Measurements from ENCODE around the gene SCUBE1.
"Not testable (repeated sequence)": the region's sequence is repeated elsewhere in the genome, so short reads cannot be mapped to it uniquely, and the experiment has no call there.

Gene SCUBE1

DNA sequence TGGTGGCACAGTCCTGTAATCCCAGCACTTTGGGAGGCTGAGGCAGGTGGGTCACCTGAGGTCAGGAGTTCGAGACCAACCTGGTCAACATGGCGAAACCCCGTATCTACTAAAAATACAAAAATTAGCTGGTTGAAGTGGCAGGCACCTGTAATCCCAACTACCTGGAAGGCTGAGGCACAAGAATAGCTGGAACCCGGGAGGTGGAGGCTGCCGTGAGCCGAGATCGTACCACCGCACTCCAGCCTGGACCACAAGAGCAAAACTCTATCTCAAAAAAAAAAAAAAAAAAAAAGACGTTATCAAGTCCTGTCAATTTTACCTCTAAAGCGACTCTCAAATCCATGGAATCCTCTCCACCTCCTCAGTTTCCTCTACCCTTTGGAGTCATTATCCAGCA is 12.5 kb upstream of the SCUBE1 start:
- DNase-seq: not testable (repeated sequence)

DNA sequence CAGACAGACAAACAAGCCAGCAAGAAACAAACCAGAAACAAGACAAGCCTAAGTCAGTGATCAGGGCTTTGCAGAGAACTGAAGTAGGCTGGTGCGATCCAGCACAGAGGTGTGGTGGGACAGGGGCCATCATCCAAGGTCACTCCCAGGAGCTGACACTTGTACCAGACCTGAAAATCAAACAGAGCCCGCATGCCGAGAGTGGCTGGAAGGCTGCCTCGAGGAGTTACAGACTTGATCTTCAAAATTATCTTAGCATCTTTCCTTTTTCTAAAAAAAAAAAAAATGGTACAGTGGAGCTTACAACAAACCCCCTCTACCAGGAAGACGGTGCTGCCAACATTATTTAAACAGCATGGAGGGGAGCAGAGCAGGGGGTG is 8.8 kb upstream of the SCUBE1 start:
- DNase-seq: no peak

DNA sequence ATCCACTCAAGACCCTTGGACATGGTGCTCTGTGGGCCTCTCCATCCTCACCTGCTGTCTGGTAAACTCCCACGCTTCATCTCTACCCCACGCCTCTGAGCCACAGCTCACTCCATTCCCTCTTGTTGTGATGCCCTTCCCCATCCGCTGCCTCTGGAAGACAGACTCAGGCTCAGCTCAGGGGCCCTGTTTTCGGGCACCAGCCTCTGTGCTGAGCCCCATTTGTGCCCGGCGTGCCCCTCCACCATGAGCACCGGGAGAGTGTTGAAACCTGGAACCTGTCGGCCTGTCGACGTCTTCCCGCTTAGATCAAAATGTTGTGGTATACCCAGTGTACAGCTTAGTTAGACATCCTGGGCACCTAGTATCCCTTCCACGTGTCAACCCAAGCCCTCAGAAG is 6.5 kb upstream of the SCUBE1 start:
- no peak for DNase-seq

DNA sequence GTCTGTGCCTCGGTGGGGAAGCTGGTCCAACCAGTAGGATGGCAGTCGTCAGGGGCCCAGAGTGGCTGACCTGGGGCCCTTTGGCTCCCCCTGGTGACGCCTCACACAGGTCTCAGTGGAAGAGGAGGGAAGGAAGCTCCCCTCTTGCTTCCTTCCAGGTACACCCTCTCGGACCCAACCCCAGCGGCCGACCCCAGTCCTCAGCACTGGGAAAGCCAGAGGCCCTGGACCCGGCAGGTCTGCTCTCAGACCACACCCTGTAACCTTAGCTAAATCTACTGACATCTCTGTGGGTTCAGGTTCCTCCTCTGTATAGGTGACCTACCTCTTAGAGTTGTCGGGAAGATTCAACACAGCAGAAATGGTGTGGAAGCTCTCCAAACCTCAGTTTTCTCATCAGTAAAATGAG is 3.4 kb upstream of the SCUBE1 start:
- no peak for DNase-seq

DNA sequence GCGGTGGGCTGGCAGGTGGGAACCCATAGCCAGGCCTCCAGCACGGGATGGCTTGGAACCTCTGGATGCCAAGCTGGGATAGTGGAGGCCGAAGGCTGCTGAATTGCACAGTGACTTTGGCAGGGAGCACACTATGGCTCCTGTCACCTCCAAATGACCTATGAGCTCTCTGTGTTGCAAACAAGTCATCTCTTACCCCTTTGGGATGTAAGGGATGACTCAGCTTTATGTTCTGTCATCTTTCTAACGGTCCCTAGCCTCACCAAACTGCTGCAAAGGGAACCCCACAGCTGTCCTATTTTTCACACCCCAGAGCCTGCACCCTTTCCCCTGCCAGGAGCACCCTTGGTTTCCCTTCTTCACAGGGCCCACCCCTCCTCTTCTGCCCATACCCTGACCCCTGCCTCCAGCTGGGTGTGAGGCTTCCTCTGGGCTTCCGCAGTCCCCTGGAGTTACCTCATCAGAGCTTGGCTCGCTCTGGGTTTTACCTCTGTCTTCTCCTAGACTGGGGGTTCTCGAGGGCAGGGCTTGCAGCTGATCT is 2.7 kb upstream of the SCUBE1 start:
- no peak for DNase-seq

DNA sequence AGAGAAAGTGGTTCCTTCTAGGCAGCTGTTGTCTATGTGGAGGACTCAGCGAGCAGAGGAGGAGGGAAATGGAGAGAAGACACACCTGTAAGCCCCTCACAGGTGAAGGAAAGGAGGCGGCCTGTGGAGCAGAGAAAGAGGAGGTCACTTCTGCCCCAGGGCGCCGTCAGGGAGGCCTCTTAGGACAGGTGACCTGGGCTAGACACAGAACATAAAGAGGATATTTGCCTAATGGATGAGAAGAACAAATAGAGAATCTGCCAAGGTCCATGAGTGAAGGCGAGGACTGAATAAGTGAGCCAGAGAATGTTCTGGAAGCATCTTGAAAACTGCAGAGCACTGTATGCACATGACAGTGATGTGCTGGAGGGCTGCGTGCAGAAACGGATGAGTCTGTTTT is 2.2 kb upstream of the SCUBE1 start:
- DNase-seq: no peak

DNA sequence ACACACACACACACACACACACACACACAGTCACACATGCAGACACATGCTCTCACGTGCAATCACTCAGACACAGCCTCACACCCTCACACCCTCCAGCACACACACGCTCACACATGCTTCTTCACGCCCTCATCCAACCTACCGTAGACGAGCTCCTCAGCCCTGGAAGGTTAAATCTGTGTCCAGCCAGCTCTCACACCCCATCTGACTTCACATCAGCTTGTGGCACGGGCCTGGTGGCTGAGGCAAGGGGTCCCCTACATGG is 1.3 kb upstream of the SCUBE1 start:
- DNase-seq: no peak

DNA sequence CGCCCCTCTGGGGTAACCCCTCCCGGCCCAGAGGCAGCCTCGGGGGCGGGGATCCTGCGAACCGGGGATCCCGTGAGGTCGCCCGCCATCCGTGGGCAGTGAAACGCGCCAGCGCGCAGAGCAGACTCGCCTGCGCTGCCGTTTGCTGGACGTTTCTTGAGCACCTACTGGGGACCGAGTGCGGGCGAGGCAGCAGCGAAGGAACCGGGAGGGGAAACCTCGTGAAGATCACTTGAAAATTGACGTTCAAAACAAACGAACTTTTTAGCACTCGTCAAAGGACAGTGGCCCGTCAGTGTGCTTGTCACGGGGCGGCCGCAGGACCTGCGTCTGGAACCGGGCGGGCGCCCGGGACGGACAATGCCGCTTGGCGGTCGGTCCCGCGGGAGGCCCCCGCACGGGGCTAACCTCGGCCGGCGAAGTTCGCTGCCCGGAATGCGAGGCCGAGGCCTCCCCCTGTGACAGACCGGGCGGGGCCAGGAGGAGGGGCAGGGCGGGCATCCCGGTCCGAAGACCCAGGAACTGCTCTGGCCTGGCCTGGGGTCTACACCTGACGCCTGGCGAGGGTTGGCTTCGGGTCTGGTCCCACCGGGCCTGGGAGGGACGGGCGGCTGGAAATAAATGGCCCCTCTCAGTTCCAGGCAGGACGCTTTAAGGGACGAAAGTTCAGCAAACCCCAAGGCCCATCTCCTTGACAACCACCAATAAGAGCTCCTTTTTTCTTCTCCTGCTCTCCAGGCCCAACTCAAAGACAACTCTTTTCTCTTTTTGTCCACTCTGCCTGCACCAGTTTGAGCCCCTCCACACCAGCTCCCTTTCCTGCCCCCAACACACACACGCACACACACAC is 723 bp upstream of the SCUBE1 start:
- no peak for DNase-seq

DNA sequence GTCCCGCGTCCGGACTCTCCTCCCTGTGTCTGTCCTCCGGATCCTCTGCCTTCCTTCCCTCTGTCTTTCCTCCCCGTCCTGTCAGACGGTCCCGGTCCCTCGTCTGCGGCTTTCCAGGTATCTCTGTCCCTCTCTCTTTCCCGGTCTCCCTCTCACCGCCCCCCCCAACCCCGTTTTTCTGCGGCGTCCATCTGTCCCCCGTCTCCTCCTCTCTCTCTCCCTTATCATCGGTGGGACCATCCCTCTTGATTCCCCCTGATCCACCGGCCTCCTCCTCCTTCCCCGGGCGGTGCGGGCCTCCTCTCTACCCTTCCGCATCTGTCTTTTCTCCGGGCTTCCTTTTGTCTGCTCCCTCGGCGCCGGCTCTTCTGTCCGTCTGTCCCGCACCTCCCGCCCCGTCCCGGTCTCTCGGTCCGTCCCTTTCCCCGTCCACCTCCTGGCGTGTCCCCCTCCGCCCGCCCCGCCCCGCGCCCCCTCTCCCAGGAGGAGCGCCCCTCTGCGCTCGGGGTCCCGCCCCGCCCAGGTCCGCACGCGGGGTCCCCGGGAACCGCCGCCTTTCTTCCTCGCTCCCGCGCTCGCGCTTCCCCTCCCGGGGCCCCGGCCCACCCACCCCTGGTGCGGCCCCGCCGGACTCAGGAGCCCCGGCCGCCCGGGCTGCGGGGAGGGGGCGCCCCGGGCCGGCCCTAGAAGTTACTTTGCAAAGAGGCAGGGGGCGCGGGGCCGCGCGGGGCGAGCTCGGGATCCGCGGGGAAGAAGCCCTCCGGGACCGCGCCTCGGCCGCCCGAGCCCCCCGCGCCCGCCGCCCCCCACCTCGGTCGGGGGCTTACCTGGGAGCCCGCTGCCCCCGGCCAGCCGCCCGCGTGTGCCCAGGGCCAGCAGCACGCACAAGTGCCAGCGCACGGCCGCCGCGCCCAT is 568 bp downstream of the SCUBE1 start:
- DNase-seq: no peak

DNA sequence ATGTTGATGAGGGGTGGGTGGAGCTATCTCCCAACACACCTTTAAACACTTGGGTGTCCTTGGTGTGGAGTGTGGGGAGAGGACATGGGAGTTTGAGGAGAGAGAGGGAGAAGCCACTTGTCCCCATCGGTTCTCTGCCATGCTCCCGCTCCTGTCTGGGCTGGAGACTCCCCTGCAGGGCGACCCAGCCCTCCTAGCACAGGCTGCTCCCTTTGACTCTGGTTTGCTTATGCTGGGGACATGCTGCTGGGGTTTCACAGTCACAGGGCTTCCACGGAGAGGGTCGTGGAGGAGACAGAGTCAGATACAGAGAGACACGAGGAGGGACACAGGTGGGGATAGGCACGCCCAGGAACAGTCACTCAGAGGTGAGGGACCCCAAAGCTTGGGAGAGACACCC is 1.6 kb downstream of the SCUBE1 start:
- DNase-seq: no peak

DNA sequence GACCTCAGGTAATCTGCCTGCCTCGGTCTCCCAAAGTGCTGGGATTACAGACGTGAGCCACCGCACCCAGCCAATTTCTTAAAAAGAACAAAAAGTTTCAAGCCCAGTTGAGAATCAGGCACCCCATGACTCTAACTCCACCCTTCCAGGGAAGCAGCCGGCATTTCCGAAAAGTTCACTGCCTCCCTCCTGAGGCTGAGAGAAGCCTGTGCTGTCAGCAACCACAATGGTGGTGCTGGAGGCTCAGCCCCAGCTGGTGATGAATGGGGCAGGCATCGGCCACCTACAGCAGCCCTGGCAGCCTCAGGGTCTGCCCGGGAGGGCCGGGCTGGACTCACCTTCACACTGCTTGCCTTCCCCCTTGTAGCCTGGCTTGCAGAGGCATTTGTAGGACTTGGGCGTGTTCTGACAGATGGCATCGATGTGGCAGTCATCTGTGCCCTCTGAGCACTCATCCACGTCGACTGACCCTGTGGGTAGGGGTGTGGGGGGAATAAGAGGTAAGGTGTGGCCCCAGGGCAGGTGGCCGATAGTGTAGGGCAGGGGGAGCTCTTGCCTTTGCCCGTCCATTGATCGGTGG is 4.3 kb downstream of the SCUBE1 start:
- no peak for DNase-seq

DNA sequence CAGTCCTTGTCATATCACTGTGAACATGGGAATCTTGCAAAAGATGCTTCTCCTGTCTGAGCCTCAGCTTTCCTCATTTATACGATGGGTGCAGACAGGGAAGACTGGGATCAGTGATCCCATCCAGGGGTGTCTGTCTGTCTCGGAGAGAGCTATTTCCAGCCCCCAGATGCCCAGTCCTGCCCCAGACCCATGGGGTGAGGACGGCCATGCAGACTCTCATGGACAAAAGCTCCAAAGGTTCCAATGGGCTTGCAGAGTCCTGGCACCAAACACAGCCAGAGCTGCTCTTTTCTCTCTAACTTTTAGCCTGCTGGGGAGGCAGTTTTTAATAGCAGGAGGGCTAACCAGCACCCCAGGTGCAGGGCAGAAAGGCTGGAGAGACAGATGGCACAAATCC is 5.2 kb downstream of the SCUBE1 start:
- DNase-seq: no peak

DNA sequence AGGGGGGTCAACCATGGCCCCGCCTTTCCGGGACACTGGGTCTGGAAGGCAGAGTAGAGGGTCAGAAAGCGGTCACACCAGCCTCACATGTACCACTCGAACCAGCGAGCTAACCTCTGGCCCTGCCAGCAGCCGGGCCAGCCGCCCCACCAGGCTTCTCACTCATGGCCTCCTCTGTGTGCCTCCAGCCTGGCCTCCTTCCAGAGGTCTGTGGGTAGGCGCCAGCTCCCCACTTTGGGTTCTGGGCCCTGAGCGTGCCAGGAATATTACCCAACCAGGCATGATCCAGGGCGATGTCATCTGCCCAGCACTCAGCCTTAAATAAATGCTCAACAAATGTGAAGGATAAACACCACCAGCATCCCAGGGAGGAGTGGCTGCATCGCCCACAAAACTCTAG is 5.8 kb downstream of the SCUBE1 start:
- DNase-seq: no peak

DNA sequence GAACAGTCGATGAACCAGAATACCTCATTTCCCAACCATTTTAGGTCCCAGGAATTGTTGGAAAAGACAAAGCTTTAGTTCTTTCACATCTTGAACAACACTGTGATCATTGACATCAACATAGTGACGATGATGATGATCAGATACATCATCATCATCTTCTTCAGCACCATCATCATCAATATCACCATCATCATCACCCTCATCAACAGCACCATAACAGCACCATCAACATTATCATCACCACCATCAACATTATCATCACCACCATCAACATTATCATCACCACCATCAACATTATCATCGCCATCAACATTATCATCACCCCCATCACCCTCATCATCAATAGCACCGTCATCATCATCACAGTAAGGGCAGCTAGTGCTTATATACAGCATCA is 8.8 kb downstream of the SCUBE1 start:
- no peak for DNase-seq

DNA sequence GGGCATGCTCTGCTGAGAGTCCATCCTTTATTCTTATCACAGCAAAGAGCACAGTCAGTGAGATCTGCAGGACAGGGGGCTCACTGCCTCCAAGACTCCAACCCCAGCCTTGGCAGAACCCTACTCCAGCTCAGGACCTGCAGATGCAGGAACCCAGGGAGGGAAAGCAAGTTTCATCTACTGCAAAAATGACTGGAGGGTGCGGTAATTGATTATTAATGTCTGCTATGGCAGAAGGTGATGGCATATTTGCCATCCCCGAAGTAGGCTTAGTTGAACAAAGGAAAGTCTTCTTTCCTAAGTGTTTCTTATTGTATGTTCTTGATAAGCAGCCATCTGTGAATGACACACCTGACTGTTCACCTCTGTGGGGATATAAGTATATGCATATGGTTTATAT is 9.2 kb downstream of the SCUBE1 start:
- no peak for DNase-seq

DNA sequence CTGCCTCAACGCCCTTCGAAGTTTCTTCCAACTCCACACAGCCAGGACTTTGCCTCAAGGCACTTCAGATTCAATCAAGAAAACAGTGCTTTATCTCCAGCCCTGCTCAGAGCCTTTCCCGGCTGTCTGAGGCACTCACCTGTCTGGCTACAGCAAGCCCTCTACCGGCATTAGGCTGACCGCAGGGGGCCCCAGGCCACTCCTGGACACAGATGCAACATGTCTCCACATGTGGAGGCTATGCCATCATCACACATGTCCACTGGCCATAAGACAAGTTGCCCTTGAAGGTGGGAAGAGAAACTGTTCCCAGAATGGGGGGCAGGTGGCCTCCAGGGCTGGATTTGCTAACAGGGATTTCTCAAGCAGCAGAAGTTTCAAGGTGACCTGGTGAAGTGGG is 10.0 kb downstream of the SCUBE1 start:
- DNase-seq: no peak

DNA sequence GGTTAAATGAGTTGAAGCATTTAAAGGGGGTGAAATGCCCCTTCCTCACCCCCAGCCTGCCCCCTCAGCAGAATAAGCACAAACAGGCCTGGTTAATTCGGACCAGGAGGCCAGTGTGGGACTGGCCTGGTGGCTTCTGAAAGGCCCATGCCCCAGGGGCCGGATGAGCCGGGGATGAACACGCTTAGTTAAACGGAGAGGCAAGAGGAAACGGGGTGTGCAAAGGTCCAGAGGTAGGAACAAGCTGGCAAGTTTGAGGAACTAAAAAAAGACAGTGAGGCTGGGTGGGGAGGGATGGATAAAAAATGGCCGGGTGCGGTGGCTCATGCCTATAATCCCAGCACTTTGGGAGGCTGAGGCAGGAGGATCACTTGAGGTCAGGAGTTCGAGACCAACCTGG is 11.5 kb downstream of the SCUBE1 start:
- no peak for DNase-seq

DNA sequence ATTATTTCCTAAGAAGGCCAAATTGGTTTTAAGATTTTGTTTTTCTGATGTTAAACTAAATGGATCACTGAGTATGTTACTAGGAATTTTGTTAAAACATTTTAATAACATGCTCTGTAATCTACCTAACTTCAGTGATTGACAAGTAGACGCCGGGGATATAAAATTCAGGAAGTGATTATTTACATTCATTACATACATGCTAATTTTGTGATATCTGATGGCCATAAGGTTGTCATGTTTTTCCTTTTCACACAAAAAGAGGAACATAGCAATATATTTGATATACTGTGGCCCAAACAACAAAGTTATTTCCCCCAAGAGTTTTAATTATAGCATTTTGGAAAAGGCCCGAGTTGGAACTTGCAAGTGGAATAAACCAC is 12.1 kb downstream of the SCUBE1 start:
- DNase-seq: no peak

DNA sequence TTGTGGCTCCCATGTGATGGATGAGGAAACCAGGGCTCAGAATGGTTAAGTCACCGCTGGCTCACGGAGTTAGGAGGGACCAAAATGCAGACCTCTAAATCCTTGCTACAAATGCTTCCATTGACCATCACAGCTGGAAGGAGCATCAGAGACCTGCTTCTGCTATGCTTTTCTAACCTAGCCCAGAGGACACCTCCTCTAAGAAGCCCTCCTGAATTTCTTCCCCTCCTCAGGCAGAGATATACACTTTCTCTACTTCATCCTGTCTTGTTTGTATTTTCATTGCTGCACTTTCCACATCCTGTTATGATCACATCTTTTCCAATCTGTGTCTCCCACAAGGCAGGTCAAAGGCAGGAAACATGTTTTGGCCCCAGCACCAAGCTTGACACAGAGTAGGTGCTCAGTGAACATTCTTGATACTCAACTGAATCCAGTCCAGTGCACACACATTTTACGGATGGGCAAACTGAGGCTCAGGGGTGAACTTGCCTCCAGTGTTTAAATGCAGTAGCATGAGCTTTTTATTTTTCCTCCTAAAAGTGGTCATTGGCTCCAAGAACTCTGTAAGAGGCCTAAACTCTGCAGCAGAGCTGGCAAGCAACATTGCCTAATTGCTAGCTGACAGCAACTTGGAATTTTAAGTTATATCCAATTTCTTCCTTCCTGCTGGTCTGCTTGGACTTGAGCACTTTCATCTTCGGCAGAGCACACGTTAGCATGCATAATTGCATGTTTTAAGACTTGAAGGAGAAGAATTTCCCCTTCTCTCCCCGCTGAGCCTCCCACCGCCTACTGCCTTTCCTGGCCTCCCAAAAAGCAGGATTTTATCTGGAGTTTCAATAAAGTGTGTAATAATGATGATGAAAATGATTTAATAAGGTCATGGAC is 12.7 kb downstream of the SCUBE1 start:
- DNase-seq: no peak

DNA sequence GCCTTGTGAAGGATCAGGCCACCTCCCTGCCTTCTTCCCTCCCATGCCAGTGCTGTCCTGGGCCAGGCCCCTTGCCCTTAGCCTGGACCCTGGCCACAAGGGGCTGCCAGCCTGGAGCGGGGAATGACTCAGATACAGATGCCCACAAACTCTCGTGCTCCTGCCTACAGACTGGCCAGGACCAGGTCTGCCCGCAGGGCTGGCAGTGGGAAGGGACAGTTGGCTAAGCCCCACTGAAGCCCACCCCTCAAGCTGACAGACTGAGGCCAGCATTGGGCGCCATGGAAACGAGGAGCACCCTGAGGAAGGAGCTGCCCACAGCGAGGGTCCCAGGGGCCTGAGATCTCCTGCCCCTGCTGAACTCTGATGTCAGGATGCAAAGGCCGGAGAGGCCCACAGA is 14.1 kb downstream of the SCUBE1 start:
- DNase-seq: no peak

DNA sequence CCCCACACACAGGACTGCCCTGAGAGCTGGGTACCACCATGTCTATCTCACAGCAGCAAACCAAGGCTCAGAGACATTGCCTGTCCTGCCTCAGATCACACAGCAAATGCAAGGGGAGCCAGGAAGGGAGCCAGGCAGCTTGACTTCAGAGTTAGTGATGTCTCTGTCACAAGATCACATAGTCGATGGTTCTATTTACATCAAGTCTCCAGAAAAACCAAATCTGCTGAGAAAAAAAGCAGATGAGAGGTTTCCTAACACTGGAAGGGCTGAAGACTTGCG is 16.1 kb downstream of the SCUBE1 start:
- no peak for DNase-seq

DNA sequence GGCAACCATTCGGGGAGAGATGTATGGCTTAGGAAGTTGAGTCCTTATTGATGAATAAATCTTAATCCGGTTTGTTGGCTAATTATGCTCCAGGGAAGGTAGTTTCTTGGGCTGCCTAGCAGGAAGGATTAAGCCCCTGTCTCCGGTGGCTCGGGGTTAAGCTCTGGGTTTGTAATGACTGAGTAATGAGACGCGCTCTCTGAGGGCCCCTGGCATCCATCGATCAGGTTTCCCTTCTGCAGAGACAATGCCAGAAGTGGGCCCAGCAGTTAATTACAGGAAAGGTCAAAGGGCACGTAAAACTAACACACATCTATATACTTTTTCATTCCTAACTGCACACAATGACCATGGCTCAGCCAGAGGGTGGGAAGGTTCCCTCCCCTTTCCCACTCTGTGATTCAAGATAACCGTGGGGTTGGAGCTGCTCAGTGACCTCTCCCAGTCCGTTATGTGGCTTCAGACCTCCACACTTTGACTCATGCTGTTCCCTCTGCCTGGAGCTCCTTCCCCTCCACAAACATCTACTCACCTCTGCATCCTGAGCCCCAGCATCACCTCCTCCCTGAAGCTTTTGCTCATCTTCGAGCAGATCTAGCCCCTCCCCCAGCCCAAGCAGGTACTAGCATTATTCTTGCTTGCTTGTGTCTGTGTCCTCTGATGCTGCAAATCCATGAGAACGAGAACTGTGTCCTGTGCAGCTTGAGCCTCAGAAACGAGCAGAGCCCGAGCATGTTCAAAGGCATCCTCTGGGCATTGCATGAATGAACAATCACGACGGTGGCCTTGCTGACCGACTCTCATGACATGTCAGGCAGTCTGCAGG is 16.6 kb downstream of the SCUBE1 start:
- no peak for DNase-seq
